ENCODE data around the gene TSSC4. TPM values are rescaled to one million over a fixed set of nuclear protein-coding genes. Genes with fewer than 3 reads are reported as not detected.

TSSC4 gene
- total RNA-seq, 1 experiment from 2014 or later = 47.1 TPM

DNA sequence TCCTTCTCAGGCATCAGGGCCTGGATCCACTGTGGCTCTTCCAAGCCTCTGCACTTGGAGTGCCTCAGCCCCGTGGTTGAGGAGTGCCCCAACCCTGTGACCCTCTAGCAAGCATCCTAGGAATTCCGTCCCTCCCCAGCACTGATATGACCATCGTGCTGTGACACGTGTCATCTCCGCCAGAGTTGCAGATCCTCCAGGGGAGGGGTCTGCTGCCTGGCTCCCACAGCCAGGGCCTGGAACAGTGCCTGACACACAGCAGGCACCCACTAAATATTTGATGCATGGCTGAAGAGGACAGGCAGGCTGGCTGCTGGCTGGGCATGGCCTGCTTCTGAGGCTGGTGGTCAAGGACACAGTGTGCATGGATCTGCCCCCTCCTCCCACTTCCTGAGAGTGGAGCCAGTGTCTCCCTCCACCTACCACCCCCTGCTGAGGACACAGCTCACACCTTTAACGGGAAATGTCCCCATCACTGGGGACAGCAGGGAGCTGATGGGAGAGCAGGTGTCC lies 25.2 kb upstream of the TSSC4 start:
- TF ChIP-seq, protein P1, sequence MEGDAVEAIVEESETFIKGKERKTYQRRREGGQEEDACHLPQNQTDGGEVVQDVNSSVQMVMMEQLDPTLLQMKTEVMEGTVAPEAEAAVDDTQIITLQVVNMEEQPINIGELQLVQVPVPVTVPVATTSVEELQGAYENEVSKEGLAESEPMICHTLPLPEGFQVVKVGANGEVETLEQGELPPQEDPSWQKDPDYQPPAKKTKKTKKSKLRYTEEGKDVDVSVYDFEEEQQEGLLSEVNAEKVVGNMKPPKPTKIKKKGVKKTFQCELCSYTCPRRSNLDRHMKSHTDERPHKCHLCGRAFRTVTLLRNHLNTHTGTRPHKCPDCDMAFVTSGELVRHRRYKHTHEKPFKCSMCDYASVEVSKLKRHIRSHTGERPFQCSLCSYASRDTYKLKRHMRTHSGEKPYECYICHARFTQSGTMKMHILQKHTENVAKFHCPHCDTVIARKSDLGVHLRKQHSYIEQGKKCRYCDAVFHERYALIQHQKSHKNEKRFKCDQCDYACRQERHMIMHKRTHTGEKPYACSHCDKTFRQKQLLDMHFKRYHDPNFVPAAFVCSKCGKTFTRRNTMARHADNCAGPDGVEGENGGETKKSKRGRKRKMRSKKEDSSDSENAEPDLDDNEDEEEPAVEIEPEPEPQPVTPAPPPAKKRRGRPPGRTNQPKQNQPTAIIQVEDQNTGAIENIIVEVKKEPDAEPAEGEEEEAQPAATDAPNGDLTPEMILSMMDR (IDR thresholded peaks at IDR 0.05 in 2 of 3, conservative IDR thresholded peaks at IDR 0.05 in 1 of 3; ENCODE audit: borderline replicate concordance in 1 of 3, insufficient read depth in 1 of 3, low read depth in 2 of 3, low read length in 2 of 3) = 0 out of 6 replicates have a peak, but pooled peaks of 1 of the 3 experiments have one; percentile 2
- no peak for TF ChIP-seq ZFX (IDR thresholded peaks at IDR 0.05)
- no peaks in the 10 kb centered on the region for H3K27me3 ChIP-seq (ENCODE audit: insufficient read depth, low read length)
- intact Hi-C loops (cut with micrococcal nuclease) = no loop called here
- H4K20me1 ChIP-seq (ENCODE audit: insufficient read depth) = peaks cover 8% of the 10 kb centered on the region; the same call in 1 of the 2 replicates
- no peak overlapping the region for H2AFZ ChIP-seq (ENCODE audit: low read depth, low read length, poor library complexity, severe bottlenecking)
- no peak overlapping the region for H3K4me3 ChIP-seq (replicated peaks in 1 of 2; ENCODE audit: low read depth in 1 of 2, low read length in 2 of 2)
- ATAC-seq = no peak
- no peak overlapping the region for H3K4me2 ChIP-seq (ENCODE audit: low read length)
- peaks cover 0 to 10% of the 10 kb centered on the region in 2 experiments; a peak in 1 of 4 replicates for H3K36me3 ChIP-seq (ENCODE audit: control insufficient read depth in 1 of 2, insufficient read depth in 2 of 2, low read length in 2 of 2)
- DNase-seq (ENCODE audit: low read depth, low spot score) = no peak
- H3K9ac ChIP-seq (ENCODE audit: low read length) = no peak overlapping the region
- ChIA-PET CTCF (interaction anchor here (0.6 to 1.6 kb wide), 2 partner anchors 25 to 70 kb away, joined by 4 read pairs; partner anchors contain the start of gene TSSC4), RAD21 (ENCODE audit: low non-redundant PET in 1 of 2, low total read pairs in 2 of 2, uncharacterized antibody in 2 of 2, unreplicated experiment in 2 of 2) (no interaction called here), POLR2A (interaction anchor here (1.0 kb wide), 1 partner anchor 25 kb away, joined by 4 read pairs; the partner anchor contains the start of gene TSSC4)
- H3K4me1 ChIP-seq (ENCODE audit: control insufficient read depth in 1 of 2, insufficient read depth in 2 of 2, low read length in 2 of 2) = peaks cover 7 to 24% of the 10 kb centered on the region in 2 experiments
- H3K9me2 ChIP-seq (ENCODE audit: insufficient read depth) = no peaks in the 10 kb centered on the region
- no TSS peak for BruUV-seq (replicated peaks)
- H3K9me3 ChIP-seq (ENCODE audit: control insufficient read depth in 1 of 2, insufficient read depth in 1 of 2, low read depth in 1 of 2, low read length in 2 of 2) = no peaks in the 10 kb centered on the region
- peaks cover 30% of the 10 kb centered on the region for H3K79me2 ChIP-seq (ENCODE audit: insufficient read depth, low read length)
- H3K27ac ChIP-seq (ENCODE audit: low read depth, low read length) = no peak overlapping the region

DNA sequence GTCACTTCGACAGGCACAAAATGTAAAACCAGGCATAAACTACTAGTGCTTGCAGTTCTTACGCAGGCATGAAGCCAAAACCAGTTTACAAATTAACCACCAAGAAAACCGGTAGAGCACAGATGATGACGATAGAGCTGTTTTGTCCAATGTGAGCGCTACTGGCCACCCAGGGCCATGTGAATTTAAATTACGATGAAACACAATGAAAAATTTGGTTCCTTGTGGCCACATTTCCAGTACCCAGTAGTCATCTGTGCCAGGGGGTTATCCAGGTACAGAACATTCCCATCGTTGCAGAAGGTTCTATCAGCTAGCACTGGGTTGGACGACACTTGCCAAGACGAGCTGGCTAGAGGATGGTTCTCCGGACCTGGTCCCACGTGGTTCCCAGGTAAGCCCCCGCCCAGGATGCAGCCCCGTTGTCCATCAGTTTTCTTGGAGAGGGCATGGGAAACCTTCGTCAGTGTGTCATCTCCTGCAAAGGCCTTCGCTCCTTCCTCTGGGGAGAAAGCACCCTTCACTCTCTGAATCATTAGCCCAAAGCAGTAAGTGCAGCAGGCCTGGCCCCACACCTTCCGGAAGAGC lies 24.5 kb upstream of the TSSC4 start:
- no peaks in the 10 kb centered on the region for H3K27me3 ChIP-seq (ENCODE audit: insufficient read depth, low read length)
- H2AFZ ChIP-seq (ENCODE audit: low read depth, low read length, poor library complexity, severe bottlenecking) = no peak overlapping the region
- H3K4me3 ChIP-seq (replicated peaks in 1 of 2; ENCODE audit: low read depth in 1 of 2, low read length in 2 of 2) = no peak overlapping the region
- ATAC-seq = no peak
- peaks cover 0 to 14% of the 10 kb centered on the region in 2 experiments; a peak in 1 of 4 replicates for H3K36me3 ChIP-seq (ENCODE audit: control insufficient read depth in 1 of 2, insufficient read depth in 2 of 2, low read length in 2 of 2)
- no peak overlapping the region for H3K9ac ChIP-seq (ENCODE audit: low read length)
- no peak for DNase-seq (ENCODE audit: low read depth, low spot score)
- ChIA-PET POLR2A (interaction anchor here (1.0 kb wide), 1 partner anchor 24 kb away, joined by 4 read pairs; the partner anchor contains the start of gene TSSC4), CTCF (interaction anchor here (0.6 to 1.6 kb wide), 2 partner anchors 25 to 71 kb away, joined by 4 read pairs; partner anchors contain the start of gene TSSC4), RAD21 (ENCODE audit: low non-redundant PET in 1 of 2, low total read pairs in 2 of 2, uncharacterized antibody in 2 of 2, unreplicated experiment in 2 of 2) (no interaction called here)
- H3K27ac ChIP-seq (ENCODE audit: low read depth, low read length) = no peak overlapping the region
- peaks cover 36% of the 10 kb centered on the region for H3K79me2 ChIP-seq (ENCODE audit: insufficient read depth, low read length)
- no peak overlapping the region for H3K4me2 ChIP-seq (ENCODE audit: low read length)
- BruUV-seq (replicated peaks) = no TSS peak
- H3K4me1 ChIP-seq (ENCODE audit: control insufficient read depth in 1 of 2, insufficient read depth in 2 of 2, low read length in 2 of 2) = peaks cover 7 to 30% of the 10 kb centered on the region in 2 experiments
- no peaks in the 10 kb centered on the region for H3K9me2 ChIP-seq (ENCODE audit: insufficient read depth)
- H4K20me1 ChIP-seq (ENCODE audit: insufficient read depth) = peaks cover 8% of the 10 kb centered on the region; the same call in 1 of the 2 replicates
- no peaks in the 10 kb centered on the region for H3K9me3 ChIP-seq (ENCODE audit: control insufficient read depth in 1 of 2, insufficient read depth in 1 of 2, low read depth in 1 of 2, low read length in 2 of 2)
- intact Hi-C loops (cut with micrococcal nuclease) = no loop called here
- no peak for TF ChIP-seq POLR2A (IDR thresholded peaks at IDR 0.05; ENCODE audit: borderline replicate concordance, extremely low read depth, insufficient read depth, insufficient read length)
- TF ChIP-seq YY1 (IDR thresholded peaks at IDR 0.05; ENCODE audit: extremely low read depth, insufficient replicate concordance, low read depth, low read length) = no peak
- no peak for TF ChIP-seq ZFX (IDR thresholded peaks at IDR 0.05)
- no peak for TF ChIP-seq FOSL1 (IDR thresholded peaks at IDR 0.05; ENCODE audit: low read depth)
- TF ChIP-seq, protein P2, sequence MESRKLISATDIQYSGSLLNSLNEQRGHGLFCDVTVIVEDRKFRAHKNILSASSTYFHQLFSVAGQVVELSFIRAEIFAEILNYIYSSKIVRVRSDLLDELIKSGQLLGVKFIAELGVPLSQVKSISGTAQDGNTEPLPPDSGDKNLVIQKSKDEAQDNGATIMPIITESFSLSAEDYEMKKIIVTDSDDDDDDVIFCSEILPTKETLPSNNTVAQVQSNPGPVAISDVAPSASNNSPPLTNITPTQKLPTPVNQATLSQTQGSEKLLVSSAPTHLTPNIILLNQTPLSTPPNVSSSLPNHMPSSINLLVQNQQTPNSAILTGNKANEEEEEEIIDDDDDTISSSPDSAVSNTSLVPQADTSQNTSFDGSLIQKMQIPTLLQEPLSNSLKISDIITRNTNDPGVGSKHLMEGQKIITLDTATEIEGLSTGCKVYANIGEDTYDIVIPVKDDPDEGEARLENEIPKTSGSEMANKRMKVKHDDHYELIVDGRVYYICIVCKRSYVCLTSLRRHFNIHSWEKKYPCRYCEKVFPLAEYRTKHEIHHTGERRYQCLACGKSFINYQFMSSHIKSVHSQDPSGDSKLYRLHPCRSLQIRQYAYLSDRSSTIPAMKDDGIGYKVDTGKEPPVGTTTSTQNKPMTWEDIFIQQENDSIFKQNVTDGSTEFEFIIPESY (IDR thresholded peaks at IDR 0.05; ENCODE audit: extremely low read depth, insufficient replicate concordance, low read length) = no peak
- no peak for TF ChIP-seq SRF (IDR thresholded peaks at IDR 0.05; ENCODE audit: low read depth)
- no peak for TF ChIP-seq CBX3 (IDR thresholded peaks at IDR 0.05; ENCODE audit: low read depth)
- TF ChIP-seq TCF7L2 (IDR thresholded peaks at IDR 0.05; ENCODE audit: borderline replicate concordance, extremely low read depth, insufficient read depth, insufficient read length) = no peak
- TF ChIP-seq ZNF274 (IDR thresholded peaks at IDR 0.05; ENCODE audit: low read depth, low read length) = no peak
- no peak for TF ChIP-seq SIN3A (IDR thresholded peaks at IDR 0.05; ENCODE audit: low read depth)
- no peak for TF ChIP-seq EZH2 (IDR thresholded peaks at IDR 0.05)
- no peak for TF ChIP-seq ELF1 (IDR thresholded peaks at IDR 0.05; ENCODE audit: borderline replicate concordance, low read depth)
- TF ChIP-seq JUND (IDR thresholded peaks at IDR 0.05) = no peak
- no peak for TF ChIP-seq CEBPB (IDR thresholded peaks at IDR 0.05; ENCODE audit: low read depth)

Measured in HCT116 (cell line).